Renal cortical epithelial cell (primary cell): ENCODE data around the gene LRP1B. TPM values are rescaled to one million over a fixed set of nuclear protein-coding genes. Genes with fewer than 3 reads are reported as not detected.

ENCODE experiments used
- DNase-seq: peaks from one replicate; pipeline ENCODE4 v3.0.0-alpha.2; 2011; ENCODE audit warnings: low read depth
- total RNA-seq: library from RNA; depleted of rRNA; stranded (reverse); fragments of >200 nt; gene quantifications from 2 replicates; pipeline ENCODE4 v1.2.3, GENCODE V29; 2014

LRP1B gene
- total RNA-seq, 1 donor from 2014 or later: 4.3 TPM

DNA sequence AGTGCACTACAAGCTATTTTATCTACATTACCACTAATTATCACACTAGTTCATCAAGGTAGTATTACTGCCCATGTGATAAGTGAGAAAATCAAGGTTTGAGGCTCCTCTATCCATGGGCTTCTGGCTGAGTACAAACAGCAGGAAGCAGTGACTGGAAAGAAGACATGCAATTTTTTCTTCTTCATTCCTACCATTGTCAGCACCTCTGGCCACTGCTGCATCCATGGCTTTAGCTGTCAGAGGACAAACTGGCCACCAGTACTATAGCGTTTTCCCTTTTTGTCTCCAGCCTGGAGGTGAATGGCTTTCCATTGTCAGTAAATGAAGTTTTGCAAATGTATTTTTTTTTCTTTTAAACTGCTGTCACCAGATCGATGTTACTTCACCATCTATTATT is 674.9 kb downstream of the LRP1B start:
- no peak for DNase-seq

DNA sequence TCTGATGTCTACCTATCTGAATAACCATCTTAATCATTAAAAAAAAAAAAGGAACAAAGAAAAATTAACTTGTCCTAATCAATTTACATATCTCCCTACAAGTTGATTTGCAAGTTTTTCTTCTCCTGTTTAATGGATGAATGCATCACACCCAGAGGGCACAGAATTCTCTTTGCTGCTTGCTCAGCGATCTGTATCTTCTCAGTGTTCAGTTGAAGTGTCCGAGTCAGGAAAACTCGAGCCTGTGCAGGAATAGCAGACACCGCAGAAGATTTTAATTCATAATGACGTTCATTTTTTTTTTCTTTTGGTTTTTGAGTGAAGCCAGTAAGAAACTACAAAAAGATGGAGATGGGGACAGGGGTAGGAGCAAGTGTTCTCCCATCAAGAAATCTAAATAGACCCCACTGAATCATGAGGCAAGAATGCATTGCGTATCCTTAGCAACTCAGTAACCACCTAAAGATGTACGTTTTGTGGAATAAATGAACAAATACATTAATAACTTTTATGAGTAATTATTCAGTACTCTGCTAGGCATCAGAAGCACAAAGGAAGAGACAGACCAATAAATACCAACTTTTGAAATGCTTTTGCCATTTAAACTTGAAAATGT is 675.5 kb downstream of the LRP1B start:
- peak; percentile 55 for DNase-seq

DNA sequence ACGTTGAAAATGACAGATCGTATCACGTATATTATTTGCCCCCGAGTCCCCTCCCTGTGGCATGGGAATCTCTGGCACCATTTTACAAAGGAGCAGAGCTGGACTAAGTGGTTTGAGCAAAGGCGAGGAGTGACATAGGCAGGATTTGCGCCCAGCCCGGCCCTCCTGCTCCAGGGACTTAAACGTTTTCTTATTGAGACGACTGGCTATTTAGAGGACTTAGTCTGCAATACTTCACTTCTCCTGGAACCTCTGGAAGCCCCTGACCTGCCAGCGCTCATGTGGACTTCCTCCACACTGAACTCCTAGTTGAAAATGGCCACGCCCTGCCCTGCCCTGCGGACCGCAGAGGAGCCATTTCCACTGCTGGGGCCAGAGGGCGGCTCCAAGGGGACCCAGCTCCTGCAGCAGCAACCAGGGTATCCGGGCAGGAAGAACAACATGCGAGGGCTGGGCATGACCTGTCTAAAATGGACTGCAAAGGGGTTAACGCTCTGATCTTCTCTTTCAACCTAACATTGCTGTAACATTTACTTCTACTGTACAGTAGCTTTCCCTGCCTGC is 690.7 kb downstream of the LRP1B start:
- no peak for DNase-seq

DNA sequence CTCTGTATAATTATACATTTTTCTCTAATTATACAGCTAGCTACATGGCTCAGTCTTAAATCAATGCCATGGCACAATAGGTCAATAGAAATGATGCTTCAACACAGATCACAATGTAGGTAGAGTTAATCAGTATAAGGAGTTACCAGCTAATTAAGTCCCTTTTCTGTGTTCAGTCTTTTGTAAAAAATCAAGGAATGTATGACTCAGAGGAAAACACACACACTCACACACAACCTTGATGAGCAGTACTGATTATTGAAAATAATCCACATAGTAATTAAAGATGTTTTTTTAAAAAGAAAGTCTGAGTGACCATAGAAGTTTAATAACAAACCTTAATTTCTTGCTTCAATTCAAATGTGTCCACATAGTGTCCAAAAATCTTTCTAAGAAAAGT is 691.3 kb downstream of the LRP1B start:
- DNase-seq: peak; percentile 90

DNA sequence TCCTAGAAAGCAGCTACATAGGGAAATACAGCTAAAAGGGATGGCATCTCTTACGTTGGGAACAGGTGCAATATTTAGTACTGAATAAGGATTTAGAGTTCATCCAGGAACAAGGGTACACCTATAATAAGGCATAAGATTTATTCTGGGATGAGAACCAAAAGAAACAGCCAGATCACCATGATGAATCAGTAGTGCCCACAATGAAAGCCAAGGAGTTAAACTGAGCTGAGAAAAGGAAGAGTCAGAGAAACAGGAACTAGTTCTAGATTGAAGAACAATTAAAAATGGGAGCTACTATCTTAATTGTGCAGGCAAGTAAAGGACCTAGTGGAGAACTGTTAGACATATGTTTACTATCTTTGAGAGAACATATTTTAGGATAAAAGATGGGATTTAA is 692.3 kb downstream of the LRP1B start:
- peak; percentile 22 for DNase-seq

DNA sequence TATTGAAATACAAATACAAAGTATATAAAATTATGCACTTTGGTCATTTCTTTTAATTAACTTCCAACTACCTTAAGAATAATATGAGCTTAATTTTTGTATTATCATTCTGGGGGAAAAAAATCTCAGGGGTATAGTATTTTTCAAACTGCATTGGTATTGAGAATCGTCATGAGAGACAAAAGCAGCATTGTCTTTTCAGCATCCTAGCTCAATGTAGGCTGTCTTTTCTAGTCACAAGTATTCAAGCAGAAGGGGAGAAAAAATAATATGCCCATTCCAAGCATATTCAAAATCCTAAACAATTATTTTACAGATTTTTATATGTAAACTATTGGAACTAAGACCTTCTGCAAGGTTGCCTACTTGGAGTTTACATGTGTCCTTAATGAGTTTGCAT is 693.3 kb downstream of the LRP1B start:
- no peak for DNase-seq

DNA sequence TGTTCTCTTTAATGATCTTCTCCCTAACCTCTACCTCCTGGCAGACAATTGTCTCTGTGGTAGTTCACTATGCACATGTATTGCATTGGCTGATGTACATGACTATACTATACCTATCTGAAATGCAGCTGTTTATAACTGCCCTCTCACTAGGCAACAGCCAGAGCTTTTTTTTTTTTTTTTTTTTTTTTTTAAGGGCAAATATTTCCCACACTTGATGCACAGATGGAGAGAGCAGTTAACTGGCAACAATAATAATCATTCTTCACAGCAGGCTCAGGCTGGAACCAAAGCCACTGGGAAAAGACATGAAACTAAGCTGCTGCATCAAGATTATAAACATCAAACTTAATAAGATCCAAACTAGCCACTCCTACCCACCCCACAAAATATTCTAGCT is 707.7 kb downstream of the LRP1B start:
- no peak for DNase-seq

DNA sequence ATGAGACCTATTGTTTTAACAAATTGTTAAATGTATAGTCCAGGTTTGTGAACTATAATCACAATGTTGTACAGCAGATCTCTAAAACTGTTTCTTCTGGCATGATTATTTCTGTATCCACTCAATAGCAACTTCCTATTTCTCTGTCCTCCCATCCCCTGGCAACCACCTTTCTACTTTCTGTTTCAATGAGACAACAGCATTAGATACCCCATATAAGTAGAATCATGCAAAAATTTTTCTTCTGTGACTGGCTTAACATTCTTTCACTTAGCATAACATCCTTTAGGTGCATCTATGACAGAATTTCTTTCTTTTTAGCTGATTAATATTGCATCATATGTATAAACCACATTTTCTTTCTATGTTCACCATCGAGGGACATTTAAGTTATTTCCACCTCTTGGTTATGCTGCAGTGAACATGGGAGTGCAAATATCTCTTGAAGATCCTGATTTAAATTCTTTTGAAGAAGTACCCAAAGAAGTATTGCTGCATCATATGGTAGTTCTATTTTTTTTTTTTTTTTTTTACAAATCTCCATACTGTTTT is 713.5 kb downstream of the LRP1B start:
- DNase-seq: no peak

DNA sequence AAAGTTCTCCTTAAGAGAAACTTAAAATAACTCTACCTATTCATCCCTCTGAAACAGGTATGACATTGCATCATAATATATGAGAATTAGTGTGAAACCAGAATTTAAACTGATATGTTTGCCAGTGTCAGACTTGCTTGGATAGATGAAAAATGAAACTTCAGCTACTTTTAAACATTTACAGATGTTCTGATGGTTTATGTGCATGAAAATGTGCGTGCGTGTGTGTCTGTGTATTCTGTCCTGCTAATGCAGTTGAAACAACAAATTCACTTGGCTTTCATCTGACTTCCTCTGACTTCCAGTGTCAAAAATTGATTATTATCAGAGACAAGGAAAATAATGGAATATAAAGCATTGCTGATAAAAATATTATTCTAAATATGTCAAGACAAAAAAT is 719.4 kb downstream of the LRP1B start:
- no peak for DNase-seq

DNA sequence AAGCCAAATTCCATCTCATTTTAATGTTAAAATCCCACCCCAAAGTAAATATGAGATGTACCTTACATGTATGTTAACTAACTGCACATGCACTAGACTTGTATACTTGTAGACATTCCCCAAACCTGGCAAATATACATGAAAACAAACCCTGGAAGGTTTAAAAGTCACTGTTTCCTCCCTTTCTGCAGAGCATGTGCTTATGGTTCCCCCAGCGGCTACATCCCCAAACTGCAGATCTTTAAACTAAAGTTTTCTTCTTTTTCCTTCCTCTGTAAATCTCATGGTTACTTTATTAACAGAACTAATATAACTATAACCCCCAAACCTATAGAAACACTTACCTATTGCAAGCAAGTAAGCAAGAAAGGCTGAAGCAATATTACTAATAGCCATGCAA is 731.5 kb downstream of the LRP1B start:
- DNase-seq: peak; percentile 11

DNA sequence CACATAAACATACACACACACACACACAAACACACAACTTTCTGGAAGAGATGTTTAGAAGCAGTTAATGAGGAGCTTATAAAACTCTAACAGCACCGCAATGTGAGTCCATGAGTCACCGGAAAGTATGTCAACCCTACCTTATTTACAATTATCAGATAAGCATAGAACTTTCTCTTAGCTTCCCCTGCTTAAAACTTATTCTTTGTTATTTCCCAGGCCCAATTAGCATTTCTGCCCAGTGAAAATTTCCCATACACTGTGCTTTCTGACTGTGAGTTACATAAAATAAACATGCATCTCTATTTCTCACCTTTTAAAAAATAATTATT is 737.6 kb downstream of the LRP1B start:
- peak; percentile 33 for DNase-seq

DNA sequence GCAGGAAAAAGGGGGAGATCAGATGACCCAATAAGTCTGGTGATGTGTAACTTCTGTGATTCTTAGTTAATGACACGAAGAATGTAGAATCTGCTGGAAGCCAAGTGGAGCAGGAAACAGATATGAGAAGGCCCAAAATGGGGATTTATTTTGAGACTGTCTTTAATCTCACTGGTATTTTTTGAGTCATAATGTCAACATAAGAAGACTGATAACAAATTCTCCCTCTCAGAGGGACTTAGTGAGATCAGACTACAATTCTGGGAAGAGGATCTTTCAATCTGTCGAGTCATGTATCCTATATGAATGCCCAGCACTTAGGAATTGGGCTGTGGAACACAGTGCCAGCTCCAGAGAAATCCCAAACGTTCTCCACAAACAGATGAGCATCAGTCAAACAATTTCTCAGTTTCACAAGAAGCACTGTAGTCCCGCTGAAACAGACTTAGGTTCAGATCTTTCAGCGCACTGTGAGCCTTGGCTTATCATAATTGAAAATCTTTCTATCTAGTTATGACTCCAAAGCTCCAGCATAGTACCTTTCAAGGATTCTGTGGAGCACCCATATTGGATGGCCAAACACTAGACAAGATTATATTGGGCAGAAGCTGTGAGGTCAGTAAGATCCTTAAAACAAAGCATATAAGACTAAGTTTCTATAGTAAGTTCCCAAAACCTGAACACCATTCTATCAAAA is 738.2 kb downstream of the LRP1B start:
- DNase-seq: peak; percentile 6

DNA sequence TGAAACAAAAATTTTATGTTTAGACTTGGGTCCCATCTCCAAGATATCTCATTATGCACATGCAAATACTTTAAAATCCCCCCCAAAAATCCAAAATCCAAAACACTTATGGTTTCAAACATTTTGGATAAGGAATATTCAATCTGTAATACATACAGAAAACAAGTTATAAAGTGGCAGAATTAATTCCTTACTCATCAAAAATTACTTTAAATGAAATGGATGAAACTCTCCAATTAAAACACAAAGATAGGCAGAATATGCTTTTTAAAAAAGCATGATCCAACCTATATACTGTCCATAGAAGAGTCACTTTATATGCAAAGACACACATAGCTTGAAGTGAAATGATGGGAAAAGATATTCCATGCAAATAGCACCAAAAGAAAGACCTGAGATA is 744.6 kb downstream of the LRP1B start:
- DNase-seq: no peak

DNA sequence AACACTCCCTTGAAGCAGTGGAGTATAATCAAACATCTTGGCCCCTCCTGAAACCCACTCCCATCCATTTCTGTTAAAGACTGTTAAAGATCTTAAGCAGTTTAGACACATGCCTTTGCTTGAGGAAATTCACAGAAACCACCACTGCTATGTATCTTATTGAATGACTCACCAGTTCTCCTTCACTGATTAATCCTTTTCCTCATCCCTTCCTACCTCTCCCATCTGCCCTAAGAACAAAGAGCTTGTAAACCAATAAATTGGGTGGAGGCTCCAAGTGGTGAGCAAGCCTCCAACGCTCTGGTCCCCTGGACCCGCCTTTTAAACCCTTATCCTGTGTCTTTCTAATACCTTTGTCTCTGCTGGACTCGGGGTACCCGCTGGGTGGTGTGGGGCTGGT is 746.1 kb downstream of the LRP1B start:
- DNase-seq: peak; percentile 86

DNA sequence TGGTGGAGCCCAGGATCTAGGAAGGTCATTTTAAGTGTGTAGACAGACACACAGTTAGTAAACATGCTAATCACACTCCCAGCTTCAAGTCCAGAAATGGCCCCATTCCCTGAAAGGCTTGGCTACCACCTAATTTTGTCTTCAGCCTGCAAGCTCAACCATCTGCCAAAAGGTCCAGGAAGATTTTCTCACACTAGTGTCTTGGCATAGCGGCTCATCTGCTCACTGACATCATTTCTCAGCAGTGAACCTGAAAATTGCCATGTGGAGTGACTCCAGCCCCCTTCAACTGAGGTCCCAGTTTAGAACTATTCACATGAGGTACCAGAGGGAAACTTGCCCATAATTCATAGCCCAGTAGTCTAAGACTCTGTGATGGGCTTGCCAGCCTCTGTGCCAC is 748.9 kb downstream of the LRP1B start:
- DNase-seq: no peak

DNA sequence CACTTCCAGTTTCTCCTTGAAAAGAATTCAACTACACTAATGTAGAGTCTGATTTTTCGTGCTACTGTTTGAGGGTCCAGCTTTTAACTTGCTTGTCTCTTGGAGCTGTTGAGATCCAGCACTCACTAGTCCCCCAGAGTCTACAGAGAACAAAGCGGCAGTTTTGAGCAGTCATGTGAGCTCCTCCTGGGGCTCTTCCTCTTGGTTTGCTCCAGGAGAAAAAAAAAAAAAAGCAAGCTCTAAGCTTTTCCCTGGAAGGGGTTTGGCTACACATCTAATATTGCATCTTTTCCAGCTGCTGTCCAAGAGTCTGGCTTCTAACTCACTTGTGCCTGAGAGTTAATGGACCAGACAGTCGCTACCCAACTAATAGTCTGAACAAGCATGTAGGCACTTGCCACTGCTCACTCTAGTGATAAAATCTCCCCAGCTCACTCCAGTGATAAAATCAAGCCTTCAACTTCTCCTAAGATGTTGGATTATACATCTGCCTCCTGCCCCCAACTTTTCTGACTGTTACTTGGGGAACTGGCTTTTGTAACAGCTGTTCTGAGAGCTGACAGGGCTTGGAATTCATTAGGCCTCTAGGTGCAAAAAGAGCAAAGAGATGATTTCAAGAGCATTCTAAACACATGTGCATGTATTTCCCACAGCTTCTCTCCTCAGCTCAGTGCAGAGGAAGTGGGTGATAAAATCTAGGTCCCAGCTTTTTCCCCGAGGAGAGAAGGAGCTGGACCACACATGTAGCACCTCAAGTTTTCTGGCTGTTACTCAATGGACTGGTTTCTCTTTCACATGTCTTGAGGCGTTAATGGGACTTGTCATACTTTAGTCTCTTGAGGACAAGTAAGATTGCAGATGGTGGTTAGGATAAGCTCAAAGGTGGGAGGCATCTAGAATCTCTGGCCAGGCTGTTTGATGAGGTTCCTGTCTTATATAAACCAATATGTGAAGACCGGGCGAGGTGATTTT is 750.5 kb downstream of the LRP1B start:
- DNase-seq: no peak

DNA sequence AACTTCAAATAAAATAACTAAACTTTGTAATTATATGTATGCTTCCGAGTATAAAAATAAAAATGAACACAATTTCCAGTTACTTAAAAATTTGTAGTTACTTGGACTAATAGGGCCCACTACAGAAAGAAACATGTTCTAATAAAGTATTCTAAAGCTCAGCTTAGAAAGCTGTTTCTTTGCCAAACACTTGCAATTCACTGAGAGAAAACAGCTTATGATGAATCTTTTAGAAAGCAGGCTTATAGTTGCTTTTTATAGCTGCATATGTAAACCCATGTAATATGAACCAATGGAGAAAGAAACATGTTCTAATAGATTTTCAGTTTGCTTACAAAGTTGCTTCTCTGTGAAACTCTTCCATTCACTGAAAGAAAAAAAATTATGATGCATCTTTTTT is 766.0 kb downstream of the LRP1B start:
- DNase-seq: no peak

DNA sequence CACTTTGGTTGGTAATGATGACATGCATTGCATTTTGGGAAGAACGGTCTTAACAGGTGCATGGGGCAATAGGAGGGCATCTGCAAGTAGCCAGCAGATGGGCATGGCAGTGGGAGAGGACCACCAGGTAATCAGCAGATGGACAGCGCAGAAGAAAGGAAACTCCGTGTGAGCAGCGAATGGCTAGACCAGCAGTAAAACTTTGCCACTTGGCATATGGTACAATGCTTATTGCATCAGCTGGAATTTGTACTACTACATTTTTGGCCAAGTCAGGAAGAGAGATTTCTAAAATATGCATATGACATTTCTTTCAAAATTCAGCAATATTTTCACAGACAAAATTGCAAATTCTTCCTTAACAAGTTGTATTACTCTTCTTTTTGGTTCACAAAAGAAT is 768.5 kb downstream of the LRP1B start:
- no peak for DNase-seq

DNA sequence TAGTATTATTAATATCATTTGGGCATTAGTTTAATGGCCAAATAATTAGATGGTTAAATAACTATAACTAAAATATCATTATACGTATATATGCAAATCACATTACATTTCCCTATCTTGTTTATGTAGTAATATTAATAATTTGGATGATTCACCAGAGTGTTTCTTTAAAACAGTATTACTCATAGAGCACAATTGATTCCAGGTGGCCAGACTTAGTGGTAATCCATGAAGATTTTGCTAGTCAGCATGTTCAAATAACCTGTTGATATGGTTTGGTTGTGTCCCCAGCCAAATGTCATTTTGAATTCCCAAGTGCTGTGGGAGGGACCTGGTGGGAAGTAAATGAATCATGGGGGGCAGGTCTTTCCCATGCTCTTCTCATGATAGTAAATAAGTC is 782.3 kb downstream of the LRP1B start:
- DNase-seq: no peak

DNA sequence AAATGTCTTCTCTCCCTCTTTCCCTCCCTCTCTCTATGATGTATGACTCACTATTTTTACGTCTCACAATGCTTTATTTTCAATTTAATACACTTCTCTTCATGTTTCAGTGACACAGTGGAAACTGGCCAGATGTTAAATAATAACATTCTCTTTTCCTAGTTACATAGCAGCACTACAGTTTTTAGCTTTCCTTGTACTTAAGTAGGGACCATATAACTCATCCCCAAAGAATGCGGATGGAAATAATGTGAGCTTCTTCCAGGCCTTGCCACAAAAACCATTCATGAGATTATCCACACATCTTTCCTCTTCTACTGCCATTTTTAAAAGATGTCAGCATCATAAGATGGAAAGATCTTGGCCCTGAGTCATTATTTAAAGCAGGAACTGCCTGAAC is 789.4 kb downstream of the LRP1B start:
- peak; percentile 45 for DNase-seq

DNA sequence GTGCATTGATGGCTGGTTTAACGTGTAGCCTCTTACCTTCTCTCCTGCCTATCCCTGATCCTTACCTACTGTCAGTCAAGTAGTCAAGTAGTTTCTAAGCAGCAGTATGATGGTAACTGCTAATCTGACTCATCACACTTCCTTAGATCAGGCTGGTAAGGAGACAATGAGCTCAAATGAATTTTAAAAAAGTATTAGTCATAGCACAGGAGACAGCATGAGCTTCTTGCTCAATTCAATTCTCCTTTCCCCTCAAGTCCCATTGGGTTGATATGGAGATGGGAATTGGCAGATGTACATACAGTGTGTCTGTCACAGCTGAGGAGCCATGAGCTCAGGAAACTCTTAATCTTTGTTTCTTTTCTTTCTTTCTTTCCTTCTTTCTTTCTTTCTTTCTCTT is 799.7 kb downstream of the LRP1B start:
- DNase-seq: peak; percentile 97

DNA sequence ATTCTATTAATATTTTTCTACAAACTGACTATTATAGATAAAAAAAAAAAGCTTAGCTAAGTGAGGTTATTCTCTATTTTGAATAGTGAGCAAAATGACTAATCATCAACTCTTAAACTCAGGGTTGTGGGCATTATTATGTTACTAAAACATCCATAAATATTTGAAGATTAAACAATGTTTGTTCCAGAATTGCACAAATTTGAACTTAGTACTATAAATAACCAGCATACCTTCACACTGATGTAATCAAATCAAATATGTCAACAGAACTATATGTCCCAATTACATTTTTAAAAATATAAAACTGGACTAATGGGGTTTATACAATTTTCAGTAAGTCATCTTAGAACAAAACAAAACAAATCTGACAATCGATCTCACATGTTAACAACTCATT is 800.9 kb downstream of the LRP1B start:
- peak; percentile 16 for DNase-seq
